ENCODE measurements around the gene TRPV6. TPM values are rescaled to one million over a fixed set of nuclear protein-coding genes. Genes with fewer than 3 reads are reported as not detected.

TRPV6 gene
- polyA plus RNA-seq, 1 donor (not counting 4 experiments of a cell fraction or from before 2014, with no cell fraction given): 1.5 TPM

DNA sequence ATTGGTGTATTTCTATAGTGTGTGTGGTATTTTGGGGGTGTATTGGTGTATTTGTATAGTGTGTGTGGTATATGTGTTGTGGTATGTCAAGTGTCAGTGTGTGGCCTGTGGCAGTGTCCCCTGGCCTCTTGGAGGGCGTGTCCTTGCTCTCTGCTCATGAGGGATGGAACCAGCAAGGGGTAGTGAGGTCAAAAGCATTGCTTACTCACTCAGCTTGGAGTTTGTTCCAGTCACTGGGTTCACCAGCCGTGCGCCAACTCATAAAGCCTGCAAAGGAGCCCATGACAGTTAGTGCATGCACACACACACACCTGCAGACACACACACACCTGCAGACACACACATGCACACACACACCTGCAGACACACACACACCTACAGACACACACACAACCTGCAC is 4.3 kb upstream of the TRPV6 start:
- no peaks in the 10 kb centered on the region for H4K20me1 ChIP-seq (ENCODE audit: control insufficient read depth, extremely low read depth, insufficient read depth, low read length)
- H3K9me3 ChIP-seq (ENCODE audit: control insufficient read depth, low read depth, low read length): no peaks in the 10 kb centered on the region
- no peaks in the 10 kb centered on the region for H3K79me2 ChIP-seq (ENCODE audit: control insufficient read depth, insufficient read depth, low read length)
- dilution Hi-C loops (cut with MboI; ENCODE audit: extremely low pct_ligation_motif_present, low sequenced_read_pairs): no loop called here
- no peak for TF ChIP-seq EZH2 (IDR thresholded peaks at IDR 0.05; ENCODE audit: low read length)
- TF ChIP-seq, protein P1, sequence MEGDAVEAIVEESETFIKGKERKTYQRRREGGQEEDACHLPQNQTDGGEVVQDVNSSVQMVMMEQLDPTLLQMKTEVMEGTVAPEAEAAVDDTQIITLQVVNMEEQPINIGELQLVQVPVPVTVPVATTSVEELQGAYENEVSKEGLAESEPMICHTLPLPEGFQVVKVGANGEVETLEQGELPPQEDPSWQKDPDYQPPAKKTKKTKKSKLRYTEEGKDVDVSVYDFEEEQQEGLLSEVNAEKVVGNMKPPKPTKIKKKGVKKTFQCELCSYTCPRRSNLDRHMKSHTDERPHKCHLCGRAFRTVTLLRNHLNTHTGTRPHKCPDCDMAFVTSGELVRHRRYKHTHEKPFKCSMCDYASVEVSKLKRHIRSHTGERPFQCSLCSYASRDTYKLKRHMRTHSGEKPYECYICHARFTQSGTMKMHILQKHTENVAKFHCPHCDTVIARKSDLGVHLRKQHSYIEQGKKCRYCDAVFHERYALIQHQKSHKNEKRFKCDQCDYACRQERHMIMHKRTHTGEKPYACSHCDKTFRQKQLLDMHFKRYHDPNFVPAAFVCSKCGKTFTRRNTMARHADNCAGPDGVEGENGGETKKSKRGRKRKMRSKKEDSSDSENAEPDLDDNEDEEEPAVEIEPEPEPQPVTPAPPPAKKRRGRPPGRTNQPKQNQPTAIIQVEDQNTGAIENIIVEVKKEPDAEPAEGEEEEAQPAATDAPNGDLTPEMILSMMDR (optimal IDR thresholded peaks at IDR 0.05 in 1 of 3, IDR thresholded peaks at IDR 0.05 in 1 of 3, conservative IDR thresholded peaks at IDR 0.05 in 1 of 3; ENCODE audit: extremely low read depth in 1 of 3, insufficient read depth in 2 of 3, low read length in 3 of 3): no peak
- no peaks in the 10 kb centered on the region for H3K9me1 ChIP-seq (ENCODE audit: control insufficient read depth, extremely low read depth, insufficient read depth, low read length)
- FAIRE-seq: no peak
- H3K36me3 ChIP-seq (ENCODE audit: control insufficient read depth in 2 of 2, extremely low read depth in 1 of 2, insufficient read depth in 2 of 2, low read length in 2 of 2): no peaks in the 10 kb centered on the region
- DNase-seq (ENCODE audit: low read depth, low spot score): no peak
- H3K4me2 ChIP-seq (ENCODE audit: control insufficient read depth, extremely low read depth, insufficient read depth, low read depth, low read length): no peak overlapping the region
- H3K27ac ChIP-seq (ENCODE audit: control insufficient read depth, insufficient read depth, low read length): no peak overlapping the region
- no peak overlapping the region for H2AFZ ChIP-seq (ENCODE audit: control insufficient read depth, low read length)
- peaks cover 11% of the 10 kb centered on the region for H3K4me1 ChIP-seq (ENCODE audit: control insufficient read depth, extremely low read depth, insufficient read depth, low read length)
- no peak overlapping the region for H3K9ac ChIP-seq (ENCODE audit: control insufficient read depth, extremely low read depth, insufficient read depth, low read length)
- H3K4me3 ChIP-seq (ENCODE audit: control insufficient read depth in 2 of 3, extremely low read depth in 1 of 3, insufficient read depth in 2 of 3, low read depth in 1 of 3, low read length in 3 of 3): no peak overlapping the region
- peaks cover 5% of the 10 kb centered on the region for H3K27me3 ChIP-seq (ENCODE audit: control insufficient read depth, extremely low read depth, insufficient read depth, low read length)

DNA sequence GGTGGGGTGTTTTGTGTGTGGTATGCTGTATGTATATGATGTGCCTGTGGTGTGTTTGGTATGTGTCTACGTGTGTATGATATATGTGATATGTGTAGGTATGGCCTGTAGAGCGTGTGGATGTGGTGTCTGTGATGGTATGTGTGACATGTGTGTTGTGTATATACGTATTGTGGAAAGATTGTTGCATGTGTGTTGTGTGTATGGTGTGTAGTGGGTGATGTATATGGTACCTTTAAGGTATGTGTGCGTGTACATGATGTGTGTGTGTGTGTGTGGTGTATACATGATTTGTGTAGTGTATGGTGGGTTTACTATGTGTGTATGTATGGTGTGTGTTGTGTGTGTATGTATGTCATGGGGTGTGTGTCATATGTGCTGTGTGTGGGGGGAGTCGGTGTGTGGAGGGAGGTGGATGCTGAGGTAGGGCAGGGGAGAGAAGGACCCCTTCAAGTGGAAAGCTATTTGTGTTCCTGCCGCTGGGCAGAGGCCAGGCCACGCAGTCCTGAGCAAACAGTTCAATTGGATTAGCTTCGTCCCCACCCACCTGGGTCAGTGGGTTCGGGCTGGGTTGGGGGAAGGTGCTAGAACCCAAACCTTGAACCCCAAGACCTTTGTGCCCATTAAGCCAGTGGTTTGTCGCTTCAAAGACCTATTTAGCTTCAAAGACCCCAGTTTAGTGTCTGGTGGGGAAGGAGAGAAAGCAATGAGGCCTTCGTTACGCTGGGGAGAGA is 1.9 kb upstream of the TRPV6 start:
- no peaks in the 10 kb centered on the region for H3K9me3 ChIP-seq (ENCODE audit: control insufficient read depth, low read depth, low read length)
- dilution Hi-C loops (cut with MboI; ENCODE audit: extremely low pct_ligation_motif_present, low sequenced_read_pairs): no loop called here
- TF ChIP-seq, protein P1 (optimal IDR thresholded peaks at IDR 0.05 in 1 of 3, IDR thresholded peaks at IDR 0.05 in 1 of 3, conservative IDR thresholded peaks at IDR 0.05 in 1 of 3; ENCODE audit: extremely low read depth in 1 of 3, insufficient read depth in 2 of 3, low read length in 3 of 3): no peak
- no peak for TF ChIP-seq EZH2 (IDR thresholded peaks at IDR 0.05; ENCODE audit: low read length)

More for the DNA sequence above, 1.9 kb upstream of the TRPV6 start:
- Histone ChIP-seq H3K79me2 (ENCODE audit: control insufficient read depth, insufficient read depth, low read length) (no peaks in the 10 kb centered on the region), H3K4me3 (ENCODE audit: control insufficient read depth in 2 of 3, extremely low read depth in 1 of 3, insufficient read depth in 2 of 3, low read depth in 1 of 3, low read length in 3 of 3) (no peak overlapping the region), H3K9me1 (ENCODE audit: control insufficient read depth, extremely low read depth, insufficient read depth, low read length) (no peaks in the 10 kb centered on the region), H4K20me1 (ENCODE audit: control insufficient read depth, extremely low read depth, insufficient read depth, low read length) (no peaks in the 10 kb centered on the region), H3K36me3 (ENCODE audit: control insufficient read depth in 2 of 2, extremely low read depth in 1 of 2, insufficient read depth in 2 of 2, low read length in 2 of 2) (no peaks in the 10 kb centered on the region), H3K27ac (ENCODE audit: control insufficient read depth, insufficient read depth, low read length) (no peak overlapping the region), H3K27me3 (ENCODE audit: control insufficient read depth, extremely low read depth, insufficient read depth, low read length) (no peaks in the 10 kb centered on the region), H2AFZ (ENCODE audit: control insufficient read depth, low read length) (no peak overlapping the region), H3K9ac (ENCODE audit: control insufficient read depth, extremely low read depth, insufficient read depth, low read length) (no peak overlapping the region), H3K4me2 (ENCODE audit: control insufficient read depth, extremely low read depth, insufficient read depth, low read depth, low read length) (no peak overlapping the region), H3K4me1 (ENCODE audit: control insufficient read depth, extremely low read depth, insufficient read depth, low read length) (peaks cover 12% of the 10 kb centered on the region)
- DNase-seq (ENCODE audit: low read depth, low spot score) (no peak), FAIRE-seq (peak; percentile 77)
